ENCODE measurements around the gene PANK4. TPM values are rescaled to one million over a fixed set of nuclear protein-coding genes. Genes with fewer than 3 reads are reported as not detected.
A peak's percentile ranks its signal among the peaks of the same experiment; 100 is the strongest.

Gene PANK4
- total and polyA plus RNA-seq, 10 of the 15 experiments (the other 5 are each of a cell fraction or from before 2014, with no cell fraction given): 0.35 to 38.0 (median 18.6) TPM

DNA sequence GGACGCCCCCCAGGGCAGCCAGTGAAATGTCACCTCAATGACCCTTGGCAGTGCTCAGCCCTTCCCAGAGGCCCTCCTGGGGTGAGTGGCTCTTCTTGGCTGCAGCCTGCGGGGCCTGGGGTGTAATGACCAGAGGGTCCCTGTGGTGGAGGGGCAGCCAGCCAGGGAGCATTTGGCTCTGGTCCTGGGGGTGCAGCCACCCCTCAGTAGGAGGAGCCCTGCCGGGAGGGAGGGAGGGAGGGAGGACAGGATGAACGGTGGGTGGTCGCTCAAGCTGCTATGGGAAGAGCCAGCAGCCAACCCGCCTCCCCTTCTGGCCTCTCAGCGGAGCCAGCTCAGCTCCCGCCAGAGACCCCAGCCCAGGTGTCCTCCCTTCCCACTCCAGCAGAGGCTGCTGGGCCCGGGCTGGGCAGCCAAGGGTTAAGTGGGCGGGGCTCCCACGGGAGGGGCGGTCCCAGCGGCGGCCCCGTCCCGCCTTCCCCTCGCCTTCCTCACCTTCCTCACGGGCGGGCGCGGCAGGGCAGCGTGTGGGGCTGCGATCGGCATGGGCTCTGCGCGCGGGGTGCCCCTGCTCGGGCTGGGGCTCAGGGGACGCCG lies 59.3 kb downstream of the PANK4 start:
- Histone ChIP-seq H3K79me2 (ENCODE audit: control insufficient read depth, insufficient read depth, low read length) (no peaks in the 10 kb centered on the region), H4K20me1 (ENCODE audit: control insufficient read depth, insufficient read depth) (no peaks in the 10 kb centered on the region), H3K27ac (ENCODE audit: control insufficient read depth, insufficient read depth) (no peak overlapping the region), H3K9ac (ENCODE audit: control insufficient read depth, insufficient read depth, low read length) (no peak overlapping the region), H3K27me3 (replicated peaks in 1 of 2; ENCODE audit: control insufficient read depth in 2 of 2, insufficient read depth in 2 of 2, low read length in 1 of 2) (no peaks in the 10 kb centered on the region), H3K4me2 (ENCODE audit: control insufficient read depth, insufficient read depth) (no peak overlapping the region), H3K36me3 (ENCODE audit: control insufficient read depth in 2 of 2, insufficient read depth in 2 of 2, low read length in 1 of 2) (no peaks in the 10 kb centered on the region), H2AFZ (ENCODE audit: control insufficient read depth, low read depth, low read length) (no peak overlapping the region), H3K4me1 (ENCODE audit: control insufficient read depth, insufficient read depth, low read length) (no peaks in the 10 kb centered on the region), H3K9me3 (replicated peaks; ENCODE audit: control insufficient read depth, insufficient read depth, low read length) (no peaks in the 10 kb centered on the region), H3K4me3 (no peak overlapping the region)
- ChIA-PET CTCF (no interaction called here), POLR2A (no interaction called here), RAD21 (ENCODE audit: unreplicated experiment) (no interaction called here), SMC1A (ENCODE audit: uncharacterized antibody, unreplicated experiment) (no interaction called here)
- in situ Hi-C loops (cut with MboI) (no loop called here), intact Hi-C loops (cut with micrococcal nuclease; ENCODE audit: unreplicated experiment) (no loop called here)
- FAIRE-seq (no peak), ATAC-seq (peak; percentile 55), DNase-seq (ENCODE audit: low read depth, low spot score) (no peak)
- 33% methylated on average over 23 of the region's 30 CpGs for WGBS (ENCODE audit: insufficient coverage, insufficient replicate concordance, low lambda C conversion rate, missing lambda C conversion rate)
- BruUV-seq (replicated peaks): no TSS peak
- TF ChIP-seq, protein P1, sequence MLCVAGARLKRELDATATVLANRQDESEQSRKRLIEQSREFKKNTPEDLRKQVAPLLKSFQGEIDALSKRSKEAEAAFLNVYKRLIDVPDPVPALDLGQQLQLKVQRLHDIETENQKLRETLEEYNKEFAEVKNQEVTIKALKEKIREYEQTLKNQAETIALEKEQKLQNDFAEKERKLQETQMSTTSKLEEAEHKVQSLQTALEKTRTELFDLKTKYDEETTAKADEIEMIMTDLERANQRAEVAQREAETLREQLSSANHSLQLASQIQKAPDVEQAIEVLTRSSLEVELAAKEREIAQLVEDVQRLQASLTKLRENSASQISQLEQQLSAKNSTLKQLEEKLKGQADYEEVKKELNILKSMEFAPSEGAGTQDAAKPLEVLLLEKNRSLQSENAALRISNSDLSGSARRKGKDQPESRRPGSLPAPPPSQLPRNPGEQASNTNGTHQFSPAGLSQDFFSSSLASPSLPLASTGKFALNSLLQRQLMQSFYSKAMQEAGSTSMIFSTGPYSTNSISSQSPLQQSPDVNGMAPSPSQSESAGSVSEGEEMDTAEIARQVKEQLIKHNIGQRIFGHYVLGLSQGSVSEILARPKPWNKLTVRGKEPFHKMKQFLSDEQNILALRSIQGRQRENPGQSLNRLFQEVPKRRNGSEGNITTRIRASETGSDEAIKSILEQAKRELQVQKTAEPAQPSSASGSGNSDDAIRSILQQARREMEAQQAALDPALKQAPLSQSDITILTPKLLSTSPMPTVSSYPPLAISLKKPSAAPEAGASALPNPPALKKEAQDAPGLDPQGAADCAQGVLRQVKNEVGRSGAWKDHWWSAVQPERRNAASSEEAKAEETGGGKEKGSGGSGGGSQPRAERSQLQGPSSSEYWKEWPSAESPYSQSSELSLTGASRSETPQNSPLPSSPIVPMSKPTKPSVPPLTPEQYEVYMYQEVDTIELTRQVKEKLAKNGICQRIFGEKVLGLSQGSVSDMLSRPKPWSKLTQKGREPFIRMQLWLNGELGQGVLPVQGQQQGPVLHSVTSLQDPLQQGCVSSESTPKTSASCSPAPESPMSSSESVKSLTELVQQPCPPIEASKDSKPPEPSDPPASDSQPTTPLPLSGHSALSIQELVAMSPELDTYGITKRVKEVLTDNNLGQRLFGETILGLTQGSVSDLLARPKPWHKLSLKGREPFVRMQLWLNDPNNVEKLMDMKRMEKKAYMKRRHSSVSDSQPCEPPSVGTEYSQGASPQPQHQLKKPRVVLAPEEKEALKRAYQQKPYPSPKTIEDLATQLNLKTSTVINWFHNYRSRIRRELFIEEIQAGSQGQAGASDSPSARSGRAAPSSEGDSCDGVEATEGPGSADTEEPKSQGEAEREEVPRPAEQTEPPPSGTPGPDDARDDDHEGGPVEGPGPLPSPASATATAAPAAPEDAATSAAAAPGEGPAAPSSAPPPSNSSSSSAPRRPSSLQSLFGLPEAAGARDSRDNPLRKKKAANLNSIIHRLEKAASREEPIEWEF (IDR thresholded peaks at IDR 0.05; ENCODE audit: insufficient replicate concordance, low read depth, low read length): no peak
- TF ChIP-seq, protein P2, sequence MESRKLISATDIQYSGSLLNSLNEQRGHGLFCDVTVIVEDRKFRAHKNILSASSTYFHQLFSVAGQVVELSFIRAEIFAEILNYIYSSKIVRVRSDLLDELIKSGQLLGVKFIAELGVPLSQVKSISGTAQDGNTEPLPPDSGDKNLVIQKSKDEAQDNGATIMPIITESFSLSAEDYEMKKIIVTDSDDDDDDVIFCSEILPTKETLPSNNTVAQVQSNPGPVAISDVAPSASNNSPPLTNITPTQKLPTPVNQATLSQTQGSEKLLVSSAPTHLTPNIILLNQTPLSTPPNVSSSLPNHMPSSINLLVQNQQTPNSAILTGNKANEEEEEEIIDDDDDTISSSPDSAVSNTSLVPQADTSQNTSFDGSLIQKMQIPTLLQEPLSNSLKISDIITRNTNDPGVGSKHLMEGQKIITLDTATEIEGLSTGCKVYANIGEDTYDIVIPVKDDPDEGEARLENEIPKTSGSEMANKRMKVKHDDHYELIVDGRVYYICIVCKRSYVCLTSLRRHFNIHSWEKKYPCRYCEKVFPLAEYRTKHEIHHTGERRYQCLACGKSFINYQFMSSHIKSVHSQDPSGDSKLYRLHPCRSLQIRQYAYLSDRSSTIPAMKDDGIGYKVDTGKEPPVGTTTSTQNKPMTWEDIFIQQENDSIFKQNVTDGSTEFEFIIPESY (IDR thresholded peaks at IDR 0.05): no peak
- TF ChIP-seq CHD2 (IDR thresholded peaks at IDR 0.05; ENCODE audit: borderline replicate concordance, low read depth, low read length) (no peak), LARP7 (IDR thresholded peaks at IDR 0.05) (no peak)

Measured in GM12878 (cell line).